ENCODE measurements around the gene NSMF. TPM values are rescaled to one million over a fixed set of nuclear protein-coding genes. Genes with fewer than 3 reads are reported as not detected.

NSMF gene
- total and polyA plus RNA-seq, 2 donors (not counting 1 experiment from before 2014, with no cell fraction given) = 28.7 to 59.4 TPM

- Mint-ChIP-seq H3K9me3 (ENCODE audit: insufficient read depth) (no peaks in the 10 kb centered on the region), H3K27ac (no peak overlapping the region), H3K4me3 (peak overlapping the region; percentile 26), H3K27me3 (no peaks in the 10 kb centered on the region), H3K4me1 (peaks cover 10% of the 10 kb centered on the region)
- Histone ChIP-seq H3K4me1 (ENCODE audit: control insufficient read depth in 2 of 2, insufficient read depth in 2 of 2, low read length in 2 of 2) (peaks cover 24 to 26% of the 10 kb centered on the region in 2 donors), H3K27ac (ENCODE audit: low read length in 2 of 2) (no peak overlapping the region), H3K36me3 (replicated peaks in 1 of 2; ENCODE audit: control extremely low read depth in 1 of 2, control insufficient read depth in 1 of 2, extremely low read depth in 1 of 2, insufficient read depth in 2 of 2, low read length in 1 of 2) (no peaks in the 10 kb centered on the region), H3K79me2 (ENCODE audit: control insufficient read depth, insufficient read depth, low read length) (no peaks in the 10 kb centered on the region), H4K20me1 (ENCODE audit: control insufficient read depth, insufficient read depth, low read length, poor library complexity, severe bottlenecking) (no peaks in the 10 kb centered on the region), H3K4me2 (replicated peaks; ENCODE audit: low read depth, low read length, poor library complexity, severe bottlenecking) (peak overlapping the region; percentile 67), H2AFZ (ENCODE audit: insufficient read depth, low read depth, low read length, poor library complexity, severe bottlenecking) (no peak overlapping the region), H3K4me3 (ENCODE audit: control extremely low read depth in 1 of 5, extremely low read depth in 1 of 5, insufficient read depth in 1 of 5, low read depth in 2 of 5, low read length in 4 of 5) (peak overlapping the region in 1 of 5 experiments; percentile 36), H3K9me3 (ENCODE audit: control extremely low read depth in 1 of 3, control insufficient read depth in 2 of 3, insufficient read depth in 1 of 3, low read length in 2 of 3) (peaks cover 0 to 13% (median 0%) of the 10 kb centered on the region in 3 donors), H3K27me3 (replicated peaks in 1 of 4; ENCODE audit: control extremely low read depth in 1 of 4, control insufficient read depth in 3 of 4, insufficient read depth in 4 of 4, low read length in 3 of 4) (peaks cover 0 to 35% (median 8%) of the 10 kb centered on the region in 4 experiments), H3K9ac (ENCODE audit: low read length) (peak overlapping the region; percentile 28)
- TF ChIP-seq CTCF (IDR thresholded peaks at IDR 0.05) (no peak), EZH2 (IDR thresholded peaks at IDR 0.05; ENCODE audit: borderline replicate concordance, insufficient read depth, low read depth, low read length, poor library complexity, severe bottlenecking) (no peak)
- ChIA-PET CTCF (interaction anchor here (1.2 kb wide), 1 partner anchor 129 kb away, joined by 3 read pairs; the partner anchor contains the start of gene NRARP), POLR2A (no interaction called here)
- WGBS (ENCODE audit: insufficient coverage) = 55% methylated on average over 25 of the region's 27 CpGs
- DNase-seq = no peak
- no peak for ATAC-seq (ENCODE audit: low read depth)
- intact Hi-C loops (cut with micrococcal nuclease) = no loop called here
Measured at GRCh38 chr9:137430723-137431415, 28.3 kb downstream of the NSMF start.

Measured in B cell (primary cell).